Suprapubic skin (tissue), 4 donors: ENCODE results near the gene SUCLA2. TPM values are rescaled to one million over a fixed set of nuclear protein-coding genes. Genes with fewer than 3 reads are reported as not detected.

Experiments
- DNase-seq, 2 donors: peaks; one replicate each; pipeline ENCODE4 v3.0.0-alpha.2; 2019; ENCODE audit warnings: low spot score in 2 of 2
- H3K27ac ChIP-seq: fragments of 200-600 bp; sonication (generic); one replicate; pipeline ENCODE4 v1.5.1; 2019
- H3K27me3 ChIP-seq: fragments of 200-600 bp; sonication (generic); one replicate; pipeline ENCODE4 v1.5.1; 2019
- H3K36me3 ChIP-seq: fragments of 200-600 bp; sonication (generic); one replicate; pipeline ENCODE4 v1.5.1; 2019
- H3K4me1 ChIP-seq: fragments of 200-600 bp; sonication (generic); one replicate; pipeline ENCODE4 v1.5.1; 2019
- H3K4me3 ChIP-seq: fragments of 200-600 bp; sonication (generic); one replicate; pipeline ENCODE4 v1.5.1; 2019; ENCODE audit warnings: mild to moderate bottlenecking
- H3K9me3 ChIP-seq: fragments of 200-600 bp; sonication (generic); one replicate; pipeline ENCODE4 v1.5.1; 2019
- CTCF ChIP-seq, 2 donors: fragments of 200-600 bp in 1 of 2; fragments of 450-650 bp in 1 of 2; sonication (generic) in 1 of 2; IDR thresholded peaks; one replicate each; pipeline ENCODE4 v1.5.1; 2016 to 2019; ENCODE audit warnings: antibody characterized with exemption in 2 of 2, mild to moderate bottlenecking in 1 of 2, moderate library complexity in 1 of 2
- EP300 ChIP-seq: sonication (generic); formaldehyde crosslinking; IDR thresholded peaks from one replicate; pipeline ENCODE4 v1.6.1; 2017; ENCODE audit warnings: antibody characterized with exemption
- POLR2A ChIP-seq, 2 donors: fragments of 450-650 bp; IDR thresholded peaks; one replicate each; pipeline ENCODE4 v1.6.1; 2017; ENCODE audit warnings: antibody characterized with exemption in 2 of 2, mild to moderate bottlenecking in 2 of 2, moderate library complexity in 2 of 2
- POLR2AphosphoS5 ChIP-seq, 3 donors: sonication (generic); formaldehyde crosslinking; IDR thresholded peaks; one replicate each; pipeline ENCODE4 v1.6.1; 2017; ENCODE audit warnings: antibody characterized with exemption in 3 of 3
- WGBS: methylation state at CpG from one replicate; pipeline ENCODE4 v1.1.5; 2018; 5-methylcytosine and 5-hydroxymethylcytosine counted together
- total RNA-seq, 4 donors: library from RNA; depleted of rRNA; stranded (reverse); fragments of >200 nt; gene quantifications; one replicate each; pipeline ENCODE4 v1.1.0, GENCODE V29; 2016

SUCLA2 gene
- total RNA-seq, 4 donors from 2014 or later, result 26.1 to 49.6 (median 38.0) TPM

GRCh38 chr13:47976325-47976724 is 24.7 kb downstream of the SUCLA2 start:
- no peak for TF ChIP-seq CTCF (IDR thresholded peaks at IDR 0.05)
- no peak for TF ChIP-seq POLR2AphosphoS5 (IDR thresholded peaks at IDR 0.05)
- TF ChIP-seq POLR2A (IDR thresholded peaks at IDR 0.05), result no peak
- TF ChIP-seq EP300, result no peak
- Histone ChIP-seq H3K4me1 (no peaks in the 10 kb centered on the region), H3K9me3 (peaks cover 7% of the 10 kb centered on the region), H3K27me3 (no peaks in the 10 kb centered on the region), H3K36me3 (peaks cover 39% of the 10 kb centered on the region), H3K4me3 (no peak overlapping the region), H3K27ac (no peak overlapping the region)
- no peak for DNase-seq
- 82% methylated on average over 1 of the region's 1 CpG for WGBS

- WGBS, result 96% methylated on average over 3 of the region's 3 CpGs
- Histone ChIP-seq H3K4me3 (no peak overlapping the region), H3K36me3 (peaks cover 66% of the 10 kb centered on the region), H3K27me3 (no peaks in the 10 kb centered on the region), H3K4me1 (no peaks in the 10 kb centered on the region), H3K27ac (no peak overlapping the region), H3K9me3 (no peaks in the 10 kb centered on the region)
- TF ChIP-seq CTCF (IDR thresholded peaks at IDR 0.05) (no peak), POLR2AphosphoS5 (IDR thresholded peaks at IDR 0.05) (no peak), EP300 (no peak), POLR2A (IDR thresholded peaks at IDR 0.05) (no peak)
- DNase-seq, result no peak
Observed at GRCh38 chr13:47964863-47965262, 36.2 kb downstream of the SUCLA2 start.

GRCh38 chr13:47962237-47962636 is 38.8 kb downstream of the SUCLA2 start:
- H3K4me3 ChIP-seq, result no peak overlapping the region
- H3K4me1 ChIP-seq, result no peaks in the 10 kb centered on the region
- H3K27ac ChIP-seq, result no peak overlapping the region
- peaks cover 64% of the 10 kb centered on the region for H3K36me3 ChIP-seq
- WGBS, result 92% methylated on average over 1 of the region's 1 CpG
- no peak for DNase-seq
- TF ChIP-seq POLR2AphosphoS5 (IDR thresholded peaks at IDR 0.05) (no peak), EP300 (no peak), POLR2A (IDR thresholded peaks at IDR 0.05) (no peak), CTCF (IDR thresholded peaks at IDR 0.05) (no peak)
- no peaks in the 10 kb centered on the region for H3K27me3 ChIP-seq
- no peaks in the 10 kb centered on the region for H3K9me3 ChIP-seq

- no peaks in the 10 kb centered on the region for H3K4me1 ChIP-seq
- WGBS, result 93% methylated on average over 4 of the region's 4 CpGs
- no peaks in the 10 kb centered on the region for H3K9me3 ChIP-seq
- H3K27me3 ChIP-seq, result no peaks in the 10 kb centered on the region
- no peak overlapping the region for H3K4me3 ChIP-seq
- TF ChIP-seq CTCF (IDR thresholded peaks at IDR 0.05), result no peak
- TF ChIP-seq POLR2AphosphoS5 (IDR thresholded peaks at IDR 0.05), result no peak
- no peak for TF ChIP-seq POLR2A (IDR thresholded peaks at IDR 0.05)
- no peak for TF ChIP-seq EP300
- DNase-seq, result no peak
- peaks cover 57% of the 10 kb centered on the region for H3K36me3 ChIP-seq
- no peak overlapping the region for H3K27ac ChIP-seq
Observed at GRCh38 chr13:47959468-47960247, 41.4 kb downstream of the SUCLA2 start.

GRCh38 chr13:47957073-47957472 is 44.0 kb downstream of the SUCLA2 start:
- peaks cover 49% of the 10 kb centered on the region for H3K36me3 ChIP-seq
- WGBS, result 97% methylated on average over 5 of the region's 5 CpGs

More at GRCh38 chr13:47957073-47957472, 44.0 kb downstream of the SUCLA2 start:
- H3K4me1 ChIP-seq, result no peaks in the 10 kb centered on the region
- DNase-seq, result no peak
- no peak overlapping the region for H3K4me3 ChIP-seq
- TF ChIP-seq CTCF (IDR thresholded peaks at IDR 0.05), result no peak
- TF ChIP-seq POLR2AphosphoS5 (IDR thresholded peaks at IDR 0.05), result no peak
- TF ChIP-seq POLR2A (IDR thresholded peaks at IDR 0.05), result no peak
- no peak for TF ChIP-seq EP300
- no peaks in the 10 kb centered on the region for H3K9me3 ChIP-seq
- H3K27ac ChIP-seq, result no peak overlapping the region
- no peaks in the 10 kb centered on the region for H3K27me3 ChIP-seq
